Mucosa of stomach (tissue), 1 donor: Measurements from ENCODE around the gene KIRREL3.

Experiments used
- H3K27me3 ChIP-seq: one replicate; pipeline ENCODE4 v1.7.0; 2013; ENCODE audit warnings: mild to moderate bottlenecking, low read length; ENCODE audit not compliant: control insufficient read depth, insufficient read depth
- H3K36me3 ChIP-seq: one replicate; pipeline ENCODE4 v1.7.0; 2013; ENCODE audit warnings: low read length; ENCODE audit not compliant: control insufficient read depth, insufficient read depth
- H3K4me1 ChIP-seq: one replicate; pipeline ENCODE4 v1.7.0; 2013; ENCODE audit warnings: mild to moderate bottlenecking, low read length; ENCODE audit not compliant: control insufficient read depth, insufficient read depth
- H3K4me3 ChIP-seq: one replicate; pipeline ENCODE4 v1.7.0; 2013; ENCODE audit warnings: low read length
- H3K9ac ChIP-seq: one replicate; pipeline ENCODE4 v1.7.0; 2013; ENCODE audit warnings: mild to moderate bottlenecking, low read length, moderate library complexity
- H3K9me3 ChIP-seq: one replicate; pipeline ENCODE4 v1.7.0; 2013; ENCODE audit warnings: mild to moderate bottlenecking, low read length, moderate library complexity; ENCODE audit not compliant: control insufficient read depth
- donor health status: Pancreatic carcinoma.

Gene KIRREL3

DNA sequence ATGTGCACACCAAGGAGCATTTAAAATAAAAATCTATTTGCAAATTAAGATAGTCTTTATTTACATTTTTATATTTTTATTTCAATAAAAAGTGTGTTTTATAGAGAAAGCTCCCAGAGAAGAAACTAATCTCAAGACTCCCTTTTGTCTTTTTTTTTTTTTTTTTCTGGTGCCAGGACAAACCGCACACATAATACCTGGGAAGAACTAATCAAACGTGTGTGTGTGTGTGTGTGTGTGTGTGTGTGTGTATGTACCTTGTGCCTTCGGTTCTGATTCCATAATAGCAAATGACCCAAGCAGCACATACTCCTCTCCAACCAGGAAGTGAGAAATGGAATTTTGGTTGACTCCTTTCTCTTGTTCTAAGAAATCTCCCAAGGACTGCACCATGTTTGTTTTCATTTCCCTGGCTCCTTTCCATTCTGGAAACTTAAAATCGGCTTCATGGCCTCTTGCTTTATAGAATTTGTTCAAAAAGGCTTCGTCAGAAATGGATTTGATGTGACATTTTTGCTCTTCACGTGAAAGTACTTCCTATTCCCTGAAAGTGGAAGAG, 579.8 kb downstream of the KIRREL3 start:
- H3K27me3 ChIP-seq: no peaks in the 10 kb centered on the region

DNA sequence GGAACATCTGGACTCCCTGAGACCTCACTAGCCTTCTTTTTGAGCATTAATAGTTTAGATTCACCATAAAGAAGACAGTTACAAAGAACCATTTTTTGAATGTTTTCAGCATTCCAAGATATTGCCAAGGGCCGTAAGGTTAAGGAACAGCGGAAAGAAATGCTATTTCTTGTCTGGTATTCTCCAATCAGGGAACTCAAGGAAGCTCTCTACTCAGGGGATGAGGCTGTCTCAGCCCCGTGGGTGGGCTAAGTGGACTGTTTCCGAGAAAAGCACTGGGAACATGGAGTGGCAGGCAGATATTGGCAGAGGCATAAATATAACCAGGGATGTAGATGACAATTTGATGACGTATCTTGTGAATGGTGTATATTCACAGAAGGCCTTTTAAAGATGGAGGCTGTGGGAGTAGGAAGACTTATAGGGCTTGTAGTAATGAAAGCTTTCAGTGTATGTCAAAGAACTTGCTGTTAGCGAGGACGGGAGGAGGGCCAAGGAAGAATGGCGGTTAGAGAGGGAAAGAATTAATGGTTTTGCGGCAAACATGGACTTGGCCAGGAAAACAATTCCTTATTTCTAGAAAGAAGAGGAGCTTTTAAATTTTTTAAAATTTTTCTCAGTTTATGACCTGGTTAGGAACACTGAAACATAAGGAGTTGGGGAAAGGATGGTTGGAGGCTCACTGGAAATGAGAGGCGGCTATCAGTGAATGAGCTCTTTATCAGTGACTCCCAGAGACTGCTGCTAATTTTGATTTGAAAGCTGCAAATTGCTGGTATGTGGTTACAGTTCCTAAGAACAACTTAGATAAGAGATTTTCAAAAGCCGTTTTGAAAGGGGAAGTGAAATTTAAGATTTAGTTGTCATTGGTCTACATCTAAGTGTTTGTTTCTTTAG, 580.5 kb downstream of the KIRREL3 start:
- no peaks in the 10 kb centered on the region for H3K27me3 ChIP-seq
- H3K36me3 ChIP-seq: no peaks in the 10 kb centered on the region
- H3K4me3 ChIP-seq: no peak overlapping the region
- no peaks in the 10 kb centered on the region for H3K9me3 ChIP-seq
- no peak overlapping the region for H3K9ac ChIP-seq
- H3K4me1 ChIP-seq: peaks cover 33% of the 10 kb centered on the region

More for the DNA sequence above, 579.8 kb downstream of the KIRREL3 start:
- no peak overlapping the region for H3K9ac ChIP-seq
- no peak overlapping the region for H3K4me3 ChIP-seq
- peaks cover 28% of the 10 kb centered on the region for H3K4me1 ChIP-seq
- H3K36me3 ChIP-seq: no peaks in the 10 kb centered on the region
- no peaks in the 10 kb centered on the region for H3K9me3 ChIP-seq

DNA sequence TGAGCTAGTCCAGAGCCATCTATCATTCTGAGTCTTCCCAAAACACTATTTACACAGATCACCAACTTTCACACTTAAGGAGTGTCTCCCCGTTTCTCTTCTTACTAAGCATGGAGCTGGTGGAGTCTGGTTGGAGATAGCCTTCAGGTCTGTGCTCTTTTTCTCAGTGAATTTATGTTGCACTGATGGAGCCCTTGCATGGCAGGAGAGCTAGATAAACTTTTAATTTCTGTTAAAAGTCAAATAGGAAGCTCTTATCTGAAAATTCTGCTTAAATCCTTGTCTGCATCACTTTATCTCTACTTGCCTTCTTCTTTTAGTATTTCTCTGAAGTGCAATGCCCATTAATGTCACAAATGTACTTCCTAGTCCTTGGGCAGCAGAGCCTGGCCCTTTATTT, 581.7 kb downstream of the KIRREL3 start:
- Histone ChIP-seq H3K9me3 (no peaks in the 10 kb centered on the region), H3K9ac (no peak overlapping the region), H3K4me1 (peaks cover 41% of the 10 kb centered on the region), H3K27me3 (no peaks in the 10 kb centered on the region), H3K4me3 (no peak overlapping the region), H3K36me3 (no peaks in the 10 kb centered on the region)

DNA sequence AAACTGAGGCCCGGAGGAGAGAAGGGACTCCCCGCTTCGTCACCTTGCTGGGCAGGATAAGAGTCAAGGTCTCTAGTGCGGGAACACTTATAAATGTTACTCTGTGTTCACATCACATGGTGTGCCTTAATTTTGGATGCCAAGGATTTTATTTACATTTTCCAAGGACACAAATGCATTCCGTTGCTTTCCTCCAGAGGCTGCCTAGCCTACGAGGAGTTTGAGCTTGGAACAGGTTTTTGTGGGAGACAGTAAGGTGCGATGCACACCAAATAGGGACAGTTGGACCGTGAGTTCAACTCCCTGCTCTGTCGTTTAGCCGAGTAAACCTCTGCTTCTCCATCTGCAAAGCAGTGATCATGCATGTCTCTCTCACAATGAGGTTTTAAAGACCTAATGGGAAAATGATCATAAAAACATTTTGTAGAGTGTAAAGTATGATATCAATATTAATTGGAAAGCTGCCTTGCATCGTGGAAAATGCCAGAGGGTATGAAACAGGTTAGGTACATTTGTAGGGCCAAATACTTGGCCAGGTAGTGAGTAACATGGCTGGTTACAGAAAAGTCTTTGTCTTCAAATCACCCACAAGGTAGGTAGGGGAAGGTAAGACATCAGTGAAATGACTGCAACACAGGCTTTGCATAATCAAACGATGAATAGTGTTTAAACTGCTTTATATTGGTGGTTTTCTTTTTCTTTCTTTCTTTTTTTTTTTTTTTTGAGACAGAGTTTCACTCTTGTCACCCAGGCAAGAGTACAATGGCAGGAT, 583.3 kb downstream of the KIRREL3 start:
- peaks cover 41% of the 10 kb centered on the region for H3K4me1 ChIP-seq
- H3K9me3 ChIP-seq: no peaks in the 10 kb centered on the region
- H3K4me3 ChIP-seq: peak overlapping the region; percentile 28
- H3K9ac ChIP-seq: peak overlapping the region; percentile 23
- no peaks in the 10 kb centered on the region for H3K27me3 ChIP-seq
- no peaks in the 10 kb centered on the region for H3K36me3 ChIP-seq

DNA sequence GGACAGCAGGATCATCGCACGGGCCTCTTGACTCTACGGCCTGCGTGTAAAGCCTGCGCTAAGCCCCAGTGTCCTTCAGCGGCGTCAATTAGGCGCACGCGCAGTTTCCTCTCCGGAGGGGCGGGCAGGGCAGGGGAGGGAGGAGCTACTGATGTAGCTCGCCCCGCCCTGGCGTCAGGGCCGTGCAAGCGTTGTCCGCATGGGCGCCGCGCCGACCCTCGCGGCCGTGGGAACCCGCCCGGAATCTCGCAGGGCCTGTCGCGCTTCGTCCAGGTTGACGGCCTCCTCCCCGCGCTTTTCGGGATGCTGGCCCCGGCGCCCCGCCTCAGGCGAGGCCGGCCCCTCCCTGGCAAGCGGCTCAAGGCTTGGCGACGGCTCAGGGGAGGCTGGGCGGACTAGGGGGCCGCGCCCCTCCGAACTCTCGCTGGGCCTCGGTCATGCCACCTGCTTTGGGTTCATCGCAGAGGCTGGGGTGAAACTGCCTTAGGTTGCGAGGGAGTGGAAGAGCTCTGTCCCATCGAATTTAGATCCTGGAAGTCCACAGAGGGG, 584.0 kb downstream of the KIRREL3 start:
- peak overlapping the region; percentile 28 for H3K4me3 ChIP-seq
- no peaks in the 10 kb centered on the region for H3K9me3 ChIP-seq
- peaks cover 41% of the 10 kb centered on the region for H3K4me1 ChIP-seq
- H3K36me3 ChIP-seq: no peaks in the 10 kb centered on the region
- H3K27me3 ChIP-seq: no peaks in the 10 kb centered on the region
- H3K9ac ChIP-seq: peak overlapping the region; percentile 49

DNA sequence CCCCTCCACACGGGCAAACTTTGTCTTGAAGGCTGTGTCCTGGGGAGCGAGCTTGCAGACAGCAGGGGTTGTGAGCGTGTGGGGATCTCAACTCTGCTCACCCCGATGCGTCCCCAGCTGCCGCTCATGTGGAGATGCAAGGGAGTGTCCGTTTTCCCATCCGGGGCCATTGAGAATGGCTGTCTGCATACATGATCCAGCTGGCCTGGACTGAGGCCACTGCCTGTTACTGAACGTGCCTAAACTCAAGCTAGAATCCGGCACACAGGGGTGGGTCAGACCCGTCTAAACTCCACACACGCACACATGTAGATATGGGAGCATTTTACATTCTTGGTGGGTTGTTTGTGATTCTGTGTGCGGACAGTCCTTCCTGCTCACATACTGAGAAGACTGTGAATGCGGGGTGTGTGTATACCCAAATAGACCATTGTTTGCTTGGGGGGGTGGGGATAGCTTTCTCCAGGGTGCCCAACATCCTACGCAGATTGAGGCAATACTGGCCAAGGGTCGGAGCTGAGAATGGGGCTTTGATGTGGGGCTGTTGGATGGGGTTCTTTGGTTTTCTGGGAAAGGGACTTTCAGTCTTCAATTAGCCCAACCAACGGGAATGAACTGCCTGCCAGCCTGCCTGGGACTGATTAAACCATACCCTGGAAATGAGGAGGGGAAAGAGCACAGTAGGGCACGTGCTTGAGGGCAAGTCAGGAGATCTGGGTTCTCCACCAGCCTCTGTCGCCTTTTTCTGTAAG, 584.7 kb downstream of the KIRREL3 start:
- Histone ChIP-seq H3K4me3 (peak overlapping the region; percentile 14), H3K4me1 (peaks cover 35% of the 10 kb centered on the region)

DNA sequence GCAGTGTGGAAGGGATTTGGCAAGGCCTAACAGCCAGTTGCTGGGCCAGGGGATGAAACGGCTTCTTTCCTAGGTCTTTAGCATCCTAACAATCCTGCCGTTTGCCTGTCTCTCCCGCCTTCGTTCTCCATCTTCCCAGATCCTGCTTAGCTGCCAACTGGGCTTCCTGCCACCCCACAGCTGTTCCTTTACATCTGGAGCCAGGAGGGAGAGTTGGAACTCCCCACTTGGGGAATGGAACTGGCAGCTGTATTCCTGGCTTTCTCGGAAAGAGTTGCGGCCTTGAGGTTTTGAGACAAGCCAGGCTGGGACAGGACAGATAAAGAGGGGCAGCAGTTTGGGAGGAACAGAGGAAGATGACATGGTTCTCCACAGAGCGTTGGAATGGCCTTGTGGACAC, 585.4 kb downstream of the KIRREL3 start:
- Histone ChIP-seq H3K4me1 (peaks cover 36% of the 10 kb centered on the region), H3K27me3 (no peaks in the 10 kb centered on the region), H3K4me3 (no peak overlapping the region), H3K9ac (no peak overlapping the region), H3K36me3 (no peaks in the 10 kb centered on the region), H3K9me3 (no peaks in the 10 kb centered on the region)

More for the DNA sequence above, 584.7 kb downstream of the KIRREL3 start:
- Histone ChIP-seq H3K9ac (peak overlapping the region; percentile 49), H3K36me3 (no peaks in the 10 kb centered on the region), H3K27me3 (no peaks in the 10 kb centered on the region), H3K9me3 (no peaks in the 10 kb centered on the region)

DNA sequence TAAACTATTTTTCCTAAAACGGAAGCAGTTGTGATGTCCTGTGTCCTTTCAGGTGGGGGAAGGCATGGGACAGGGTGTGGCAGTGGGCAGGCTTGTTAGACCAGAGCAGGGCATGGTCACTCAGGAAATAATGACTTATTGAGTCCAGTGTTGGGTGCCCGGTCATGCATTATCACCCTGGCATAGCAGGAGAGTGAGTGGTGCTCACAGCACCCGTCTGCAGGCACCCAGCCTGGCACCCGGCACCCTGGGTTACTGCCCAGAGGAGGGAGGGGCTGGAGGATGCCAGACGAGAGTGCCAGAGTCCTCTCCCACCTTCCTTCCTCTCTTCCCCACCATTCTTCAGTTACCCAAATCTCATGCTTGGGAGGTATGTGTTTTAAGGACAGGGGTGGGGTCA, 586.0 kb downstream of the KIRREL3 start:
- Histone ChIP-seq H3K27me3 (no peaks in the 10 kb centered on the region), H3K4me3 (no peak overlapping the region), H3K36me3 (no peaks in the 10 kb centered on the region), H3K9me3 (no peaks in the 10 kb centered on the region), H3K4me1 (peaks cover 35% of the 10 kb centered on the region), H3K9ac (no peak overlapping the region)

DNA sequence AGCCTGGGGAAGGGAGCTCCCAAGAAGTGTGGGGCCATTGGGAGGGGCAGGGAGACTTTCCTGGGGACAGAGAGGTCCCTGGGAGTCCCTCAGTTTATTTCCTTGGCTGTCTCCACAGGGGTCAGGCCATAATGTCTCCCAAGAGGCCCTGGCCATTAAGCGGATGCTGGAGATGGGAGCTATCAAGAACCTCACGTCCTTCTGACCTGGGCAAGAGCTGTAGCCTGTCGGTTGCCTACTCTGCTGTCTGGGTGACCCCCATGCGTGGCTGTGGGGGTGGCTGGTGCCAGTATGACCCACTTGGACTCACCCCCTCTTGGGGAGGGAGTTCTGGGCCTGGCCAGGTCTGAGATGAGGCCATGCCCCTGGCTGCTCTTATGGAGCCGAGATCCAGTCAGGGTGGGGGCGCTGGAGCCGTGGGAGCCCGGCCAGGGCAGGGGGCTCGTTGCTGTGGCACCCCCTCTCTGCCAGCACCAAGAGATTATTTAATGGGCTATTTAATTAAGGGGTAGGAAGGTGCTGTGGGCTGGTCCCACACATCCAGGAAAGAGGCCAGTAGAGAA, 586.6 kb downstream of the KIRREL3 start:
- H3K9me3 ChIP-seq: no peaks in the 10 kb centered on the region
- H3K9ac ChIP-seq: no peak overlapping the region
- no peaks in the 10 kb centered on the region for H3K36me3 ChIP-seq
- H3K27me3 ChIP-seq: no peaks in the 10 kb centered on the region
- H3K4me1 ChIP-seq: peaks cover 37% of the 10 kb centered on the region
- H3K4me3 ChIP-seq: no peak overlapping the region

DNA sequence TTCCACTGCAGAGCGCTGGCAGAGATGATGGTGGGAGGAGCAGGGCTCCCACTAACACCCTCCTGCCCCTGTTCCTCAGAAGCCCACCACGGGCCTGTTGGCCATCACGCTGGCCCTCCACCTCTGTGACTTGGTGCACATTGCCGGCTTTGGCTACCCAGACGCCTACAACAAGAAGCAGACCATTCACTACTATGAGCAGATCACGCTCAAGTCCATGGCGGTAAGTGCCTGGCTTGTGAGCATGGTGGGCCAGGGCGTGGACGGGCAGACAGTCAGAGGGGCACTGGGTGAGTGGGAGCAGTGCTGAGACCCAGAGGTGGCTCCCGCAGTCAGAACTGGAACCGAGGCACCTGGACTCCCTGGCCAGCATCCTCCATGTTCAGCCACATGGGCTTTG, 587.1 kb downstream of the KIRREL3 start:
- Histone ChIP-seq H3K9ac (no peak overlapping the region), H3K4me1 (peaks cover 42% of the 10 kb centered on the region), H3K27me3 (no peaks in the 10 kb centered on the region), H3K9me3 (no peaks in the 10 kb centered on the region), H3K4me3 (no peak overlapping the region), H3K36me3 (no peaks in the 10 kb centered on the region)

DNA sequence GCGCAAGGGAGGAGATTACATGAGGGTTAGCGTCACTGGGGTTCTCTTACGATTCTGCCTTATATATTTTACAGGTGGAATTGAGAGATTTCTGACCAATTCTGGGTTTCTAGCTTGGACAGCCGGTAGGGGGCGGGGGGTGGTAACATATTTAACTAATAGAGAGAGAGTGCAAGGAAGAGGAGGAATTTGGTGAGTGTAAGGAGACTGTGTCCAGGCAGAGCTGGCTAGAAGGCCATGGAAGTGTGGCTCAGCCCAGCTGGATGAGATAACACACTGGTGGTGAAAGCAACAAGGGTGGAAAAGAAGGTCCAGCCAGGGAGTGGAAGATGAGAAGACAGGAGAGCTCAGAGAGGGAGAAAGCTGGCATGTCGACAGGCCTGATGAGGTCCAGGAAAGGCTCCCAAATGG, 588.6 kb downstream of the KIRREL3 start:
- no peaks in the 10 kb centered on the region for H3K36me3 ChIP-seq
- H3K9ac ChIP-seq: no peak overlapping the region
- no peaks in the 10 kb centered on the region for H3K27me3 ChIP-seq
- H3K4me1 ChIP-seq: peaks cover 49% of the 10 kb centered on the region
- H3K9me3 ChIP-seq: no peaks in the 10 kb centered on the region
- H3K4me3 ChIP-seq: no peak overlapping the region
